Cortex of kidney (tissue), 1 donor: ENCODE measurements around the gene OFD1.

Experiments used
- DNase-seq: peaks from one replicate; lab custom pipeline; 2025; lab: John Stamatoyannopoulos, UW

OFD1 gene

DNA sequence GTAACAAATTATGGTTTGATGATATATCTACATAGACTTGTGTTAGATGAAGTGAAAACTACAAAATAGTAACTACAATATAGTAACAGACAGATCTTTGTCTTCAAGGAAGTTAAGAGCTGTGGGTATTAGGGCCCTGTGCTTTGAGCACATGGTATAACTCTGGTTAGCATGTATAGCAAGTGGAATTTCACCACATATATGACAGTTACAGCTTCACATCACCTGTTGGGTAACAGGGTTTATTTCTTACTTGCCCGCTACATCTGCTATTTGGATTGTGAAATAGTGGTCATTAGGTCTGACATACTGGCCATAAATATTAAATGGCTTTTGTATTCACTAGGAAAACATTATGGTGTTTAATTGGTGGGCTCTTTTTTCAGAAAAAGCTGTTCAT, 20.2 kb downstream of the OFD1 start:
- no peak for DNase-seq

DNA sequence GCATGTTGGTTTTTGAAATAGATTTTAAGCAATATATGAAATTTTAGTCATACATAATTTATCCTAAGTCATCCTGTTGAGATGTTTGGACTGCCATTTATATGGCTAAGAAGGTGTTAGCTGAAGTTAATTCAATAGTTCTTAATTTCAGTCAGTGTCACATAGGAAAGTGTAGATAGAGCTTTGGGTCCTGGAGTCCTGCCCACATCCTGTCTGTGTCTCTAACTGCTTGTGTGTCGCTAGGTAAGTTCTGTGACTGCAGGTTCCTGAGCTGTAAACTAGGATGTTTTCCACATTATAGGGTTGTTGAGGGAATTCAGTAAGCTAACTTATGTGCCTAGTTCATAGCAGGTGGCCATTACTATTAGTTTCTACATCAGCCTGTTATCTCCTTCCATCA, 20.7 kb downstream of the OFD1 start:
- DNase-seq, result no peak

DNA sequence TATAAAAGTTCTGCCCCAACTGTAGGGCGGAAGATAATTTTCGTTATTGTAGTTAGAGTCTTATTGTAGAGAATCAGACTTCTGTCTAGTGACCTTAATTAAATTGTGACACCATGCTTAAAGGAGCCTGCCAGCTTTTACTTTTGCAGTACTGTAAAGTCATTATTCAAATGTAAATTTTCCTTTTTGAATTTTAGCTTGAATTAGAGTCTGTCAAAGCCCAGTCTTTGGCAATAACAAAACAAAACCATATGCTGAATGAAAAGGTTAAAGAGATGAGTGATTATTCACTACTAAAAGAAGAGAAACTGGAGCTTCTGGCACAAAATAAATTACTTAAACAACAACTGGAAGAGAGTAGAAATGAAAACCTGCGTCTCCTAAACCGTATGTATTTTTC, 21.8 kb downstream of the OFD1 start:
- no peak for DNase-seq

DNA sequence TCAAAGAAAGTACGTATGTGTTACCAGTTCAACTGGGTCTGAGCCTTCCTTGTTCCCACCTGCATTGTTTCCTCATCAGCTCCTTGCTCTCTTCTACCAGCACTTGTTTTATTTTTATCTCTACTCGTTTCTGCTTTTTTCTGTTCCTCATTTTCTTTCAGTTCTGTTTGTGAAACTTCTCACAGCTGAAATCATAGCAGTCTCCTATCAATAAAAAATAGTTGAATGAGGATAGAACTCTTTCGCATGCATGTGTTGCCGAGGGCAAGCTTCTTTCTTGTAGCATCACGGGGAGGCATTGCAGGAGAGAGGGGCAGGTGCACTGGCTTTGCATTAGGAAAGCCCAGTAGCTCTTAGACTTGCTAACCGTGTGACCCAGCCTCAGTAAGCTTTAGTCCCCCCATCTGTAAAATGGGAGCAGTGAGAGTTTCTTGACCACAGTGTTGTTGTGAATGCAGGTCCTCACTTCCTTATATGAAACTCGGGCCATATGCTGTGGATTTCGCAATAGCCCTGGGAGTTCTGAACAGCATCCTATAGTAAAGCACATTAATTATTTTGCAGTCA, 24.7 kb downstream of the OFD1 start:
- no peak for DNase-seq

DNA sequence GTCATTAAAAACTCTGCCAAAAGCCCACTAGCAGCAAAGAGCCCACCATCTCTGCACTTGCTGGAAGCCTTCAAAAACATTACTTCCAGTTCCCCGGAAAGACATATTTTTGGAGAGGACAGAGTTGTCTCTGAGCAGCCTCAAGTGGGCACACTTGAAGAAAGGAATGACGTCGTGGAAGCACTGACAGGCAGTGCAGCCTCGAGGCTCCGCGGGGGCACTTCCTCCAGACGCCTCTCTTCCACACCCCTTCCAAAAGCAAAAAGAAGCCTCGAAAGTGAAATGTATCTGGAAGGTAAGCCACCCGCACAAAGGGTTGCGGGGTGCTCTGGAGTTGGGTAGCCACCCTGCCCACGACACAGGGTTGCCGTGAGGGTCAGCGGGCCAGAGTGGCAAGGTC, 25.9 kb downstream of the OFD1 start:
- DNase-seq, result no peak

DNA sequence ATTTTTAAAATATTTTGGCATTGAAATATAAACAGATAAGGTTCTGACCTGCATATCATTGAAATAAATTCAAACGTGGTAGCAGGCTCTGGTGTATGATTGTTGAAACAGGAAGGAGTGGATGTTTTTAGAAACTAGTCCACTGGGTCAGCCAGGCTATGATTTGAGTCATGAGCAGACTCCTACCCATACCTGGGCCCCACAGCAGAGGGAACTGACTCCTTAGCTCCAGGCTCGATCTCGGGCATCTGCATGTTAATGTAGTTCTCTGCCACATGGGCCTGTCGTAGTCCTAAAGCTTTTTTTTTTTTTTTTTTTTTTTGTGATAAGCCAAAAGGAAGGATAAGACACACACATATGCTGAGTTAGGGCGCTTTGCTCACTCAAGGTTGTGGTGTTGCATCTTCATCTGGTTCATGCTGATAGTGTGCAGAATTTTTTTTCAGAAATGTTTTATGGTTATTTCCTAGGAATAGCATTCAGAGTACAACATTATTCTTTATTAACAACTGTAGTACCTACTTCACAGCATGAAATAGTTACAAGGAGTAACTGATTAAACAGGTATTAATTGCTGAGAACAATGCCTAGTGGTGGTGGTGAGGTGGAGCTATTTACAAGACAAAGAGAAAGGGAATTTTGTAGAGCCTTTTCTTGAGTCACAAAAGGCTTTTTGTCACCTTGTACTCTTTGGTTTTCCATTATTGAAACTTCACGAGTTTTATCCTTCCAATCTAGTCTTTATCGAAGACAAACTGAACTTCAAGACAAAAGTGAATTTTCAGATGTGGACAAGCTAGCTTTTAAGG, 27.3 kb downstream of the OFD1 start:
- no peak for DNase-seq

DNA sequence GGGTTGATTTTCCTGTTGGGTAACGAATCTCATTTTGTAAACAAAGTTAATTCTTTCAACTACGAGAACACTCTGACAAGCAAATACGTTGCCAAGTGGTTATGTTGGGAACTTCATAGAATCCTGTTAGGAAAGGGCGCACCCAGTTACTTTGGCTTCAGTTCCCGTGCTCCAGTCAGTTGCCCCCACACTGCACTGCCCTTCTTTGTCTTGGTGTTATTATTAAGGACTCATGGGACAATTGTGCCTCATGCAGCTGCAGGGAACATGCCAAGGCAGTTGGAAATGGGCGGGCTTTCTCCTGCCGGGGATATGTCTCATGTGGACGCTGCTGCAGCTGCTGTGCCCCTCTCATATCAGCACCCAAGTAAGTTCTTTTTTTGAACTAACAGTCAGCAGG, 28.9 kb downstream of the OFD1 start:
- DNase-seq, result no peak

DNA sequence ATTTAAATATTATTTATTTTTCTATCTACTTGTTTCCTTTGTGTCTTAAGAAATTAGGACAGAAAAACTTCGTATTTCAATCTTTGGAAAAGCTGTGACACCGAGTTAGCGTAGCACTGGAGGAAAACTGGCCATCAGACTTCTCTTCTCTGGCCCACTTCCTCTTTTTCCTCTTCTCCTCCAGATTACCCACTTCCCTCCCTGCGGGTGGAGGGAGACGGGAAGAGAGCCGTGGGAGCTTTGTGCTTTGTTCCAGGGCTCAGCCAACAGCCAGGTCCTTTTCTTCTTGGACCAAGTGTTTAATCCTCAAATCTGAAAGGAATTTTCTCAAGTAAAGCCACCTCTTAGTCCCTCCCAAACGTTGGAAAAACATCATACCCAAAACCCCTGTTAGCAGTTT, 29.7 kb downstream of the OFD1 start:
- DNase-seq, result no peak

DNA sequence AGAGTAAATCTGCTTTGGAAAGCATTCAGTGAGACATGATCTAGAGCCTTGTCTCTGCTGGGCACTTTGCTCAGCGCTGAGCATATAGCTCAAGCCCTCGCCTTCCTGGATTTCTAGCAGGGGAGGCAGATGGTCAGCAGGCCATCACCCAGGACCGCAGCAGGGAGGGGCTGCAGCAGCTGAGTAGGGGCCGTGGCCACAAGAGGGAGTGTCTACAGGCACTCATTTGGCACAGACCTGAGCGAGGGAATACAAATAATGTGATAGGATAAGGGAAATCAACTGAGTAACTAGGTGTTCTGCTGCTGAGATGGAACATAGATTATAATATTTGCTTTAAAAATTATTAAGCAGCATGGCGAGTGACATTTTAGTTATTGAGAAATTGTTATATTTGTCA, 30.2 kb downstream of the OFD1 start:
- no peak for DNase-seq

DNA sequence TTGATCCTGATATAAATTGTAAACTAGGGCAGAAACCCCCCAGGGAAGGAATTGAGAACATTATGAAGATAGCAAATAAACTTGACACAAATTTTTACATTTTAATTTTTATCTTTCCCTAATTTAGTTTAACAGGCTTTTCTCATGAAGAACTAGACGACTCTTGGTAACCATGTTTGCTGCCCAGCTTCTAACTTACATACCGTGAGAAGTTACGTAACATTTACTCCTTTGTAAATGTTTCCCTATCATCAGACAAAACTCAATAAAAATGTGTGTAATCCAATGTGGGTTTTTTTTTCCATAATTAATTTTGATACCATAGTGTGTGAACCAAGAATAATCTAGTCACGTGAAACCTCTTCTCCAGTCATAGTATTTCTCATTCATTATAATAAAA, 34.4 kb downstream of the OFD1 start:
- DNase-seq, result no peak

DNA sequence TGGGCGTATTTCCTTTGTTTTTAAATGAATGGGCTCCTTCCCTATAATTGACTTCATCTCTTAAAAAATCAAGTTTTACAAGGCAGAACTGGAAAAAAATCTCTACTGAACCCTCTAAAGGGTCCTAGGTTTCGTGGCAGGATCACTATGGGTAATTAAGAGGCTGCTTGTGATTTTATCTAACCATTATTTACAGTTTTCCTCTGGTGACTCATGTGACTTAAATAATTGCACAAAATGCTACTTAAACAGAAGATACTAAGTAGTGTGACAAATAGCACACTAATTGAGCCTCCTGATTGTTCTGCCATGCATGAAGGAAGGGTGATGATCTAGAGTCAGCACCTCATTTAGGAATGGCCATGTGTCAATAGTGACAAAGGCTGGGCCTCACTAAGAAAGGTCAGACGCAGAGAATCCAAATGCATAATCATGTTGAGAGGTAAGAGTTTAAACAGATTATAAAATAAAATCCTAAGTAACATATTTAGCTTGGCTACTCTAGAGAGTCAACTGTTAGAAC, 35.5 kb downstream of the OFD1 start:
- no peak for DNase-seq

DNA sequence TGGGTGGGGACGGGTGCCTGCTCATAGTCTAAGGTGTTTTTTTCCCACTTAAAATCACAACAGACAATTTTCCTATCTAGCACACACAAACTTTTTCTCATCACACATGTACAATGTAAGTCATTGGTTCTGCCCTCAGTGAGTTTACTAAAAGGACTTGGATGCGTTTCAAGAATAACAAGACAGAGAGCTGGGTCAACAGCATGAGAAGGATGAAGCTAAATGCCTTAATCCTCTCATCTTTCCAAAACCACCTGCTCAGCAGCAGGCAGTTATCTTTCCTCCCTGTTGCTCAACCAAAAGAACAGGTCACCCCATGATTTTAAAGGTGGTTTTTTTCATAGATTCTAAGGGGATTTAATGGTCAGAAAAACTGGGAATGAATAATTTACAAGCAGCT, 40.1 kb downstream of the OFD1 start:
- DNase-seq, result no peak

DNA sequence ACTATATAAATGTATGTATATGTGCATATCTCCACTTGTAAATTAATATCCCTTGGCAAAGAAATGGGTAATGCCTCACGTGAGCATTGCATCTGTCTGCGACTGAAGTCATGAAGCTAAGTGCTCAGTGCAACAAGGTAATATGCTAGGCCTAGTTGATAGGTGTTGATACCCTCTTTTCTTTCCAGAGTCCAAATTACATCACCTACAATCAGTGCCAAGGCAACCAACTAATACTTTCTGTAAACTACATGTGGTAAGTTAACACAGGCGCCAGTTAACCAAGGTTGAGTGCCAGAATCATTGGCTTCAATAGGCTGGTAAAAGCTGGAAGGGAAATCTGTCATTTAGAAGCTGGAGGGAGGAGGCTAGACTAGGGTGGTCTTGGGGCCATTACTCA, 41.3 kb downstream of the OFD1 start:
- DNase-seq, result no peak

DNA sequence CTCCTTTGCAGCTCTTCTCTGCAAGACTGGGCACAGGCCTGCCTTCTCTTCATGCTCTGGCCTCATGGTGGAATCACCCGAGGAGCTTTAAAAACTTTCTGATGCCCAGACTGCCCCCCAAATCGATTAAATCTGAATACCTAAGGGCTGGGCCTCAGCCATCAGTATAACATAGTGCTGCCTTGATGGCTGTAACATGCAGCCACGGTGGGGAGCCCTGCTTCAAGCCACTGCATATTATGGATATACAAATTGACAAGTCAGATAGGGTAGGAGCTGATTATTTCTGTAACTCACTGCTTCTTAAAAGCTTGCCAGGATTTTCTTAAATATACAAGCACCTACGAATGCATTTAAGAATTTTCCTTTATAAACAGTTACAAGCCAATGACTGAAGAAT, 41.8 kb downstream of the OFD1 start:
- no peak for DNase-seq

DNA sequence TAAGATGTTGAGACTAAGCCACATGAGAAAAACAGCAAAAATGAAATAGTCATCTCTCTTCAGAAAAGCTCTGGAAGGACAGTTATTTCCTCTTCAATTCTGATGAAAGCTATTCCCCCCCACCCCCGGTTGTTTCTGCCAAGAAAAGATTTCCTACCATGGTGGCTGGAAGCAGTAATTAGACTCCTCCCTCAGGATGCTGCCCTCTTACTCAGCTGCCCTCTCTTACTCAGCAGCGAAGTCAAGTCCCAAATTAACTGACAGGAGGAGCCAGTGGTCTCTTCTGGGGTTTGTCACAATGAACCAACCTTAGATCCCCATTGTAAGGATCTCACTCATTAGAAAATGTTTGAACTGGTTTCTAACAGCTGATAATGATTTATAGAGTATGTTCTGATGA, 44.4 kb downstream of the OFD1 start:
- no peak for DNase-seq

DNA sequence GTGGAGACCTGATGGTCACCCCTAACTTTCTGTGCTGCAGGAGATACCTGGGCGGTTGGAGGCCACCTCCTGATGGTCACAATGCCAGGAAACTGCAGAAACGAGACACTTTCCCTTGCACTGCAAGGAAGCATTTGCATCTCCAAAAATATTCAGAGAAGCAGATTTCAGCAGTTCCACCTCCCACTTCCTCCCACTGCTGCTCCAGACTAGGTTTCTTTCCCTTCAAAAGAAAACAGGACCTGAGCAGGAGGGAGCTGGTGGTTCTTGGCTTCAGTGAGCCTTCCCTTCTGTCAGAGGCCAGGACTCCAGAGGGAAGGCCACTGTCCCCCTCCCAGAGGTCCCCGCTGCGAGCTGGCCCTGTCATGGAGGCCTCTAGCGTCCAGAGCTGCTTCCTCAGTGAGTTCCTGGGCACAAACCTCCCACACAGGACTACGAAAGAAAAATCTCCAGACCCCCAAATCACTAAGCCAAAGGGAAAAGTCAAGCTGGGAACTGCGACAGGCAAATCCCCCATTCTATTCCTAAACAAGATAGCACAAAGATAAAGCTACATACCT, 46.4 kb downstream of the OFD1 start:
- no peak for DNase-seq

DNA sequence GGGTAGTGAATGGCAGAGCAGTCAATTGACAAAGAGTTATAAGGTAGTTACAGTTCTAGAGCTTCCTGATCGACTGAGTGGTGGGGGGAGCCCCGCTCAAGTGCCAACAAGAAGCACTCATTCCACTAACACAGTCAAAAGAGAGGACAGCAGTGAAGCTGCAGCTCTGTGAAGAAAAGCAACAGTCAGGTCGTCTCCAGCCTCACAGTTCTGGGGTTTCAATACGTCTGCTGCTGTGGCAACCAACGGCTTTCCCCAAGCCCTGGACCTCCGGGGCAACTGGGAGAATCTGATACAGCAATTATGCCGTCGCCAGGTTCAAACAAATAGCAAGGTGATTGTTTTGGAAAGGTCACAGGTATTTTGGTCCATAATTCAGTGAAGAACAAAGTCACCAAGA, 51.5 kb downstream of the OFD1 start:
- no peak for DNase-seq

DNA sequence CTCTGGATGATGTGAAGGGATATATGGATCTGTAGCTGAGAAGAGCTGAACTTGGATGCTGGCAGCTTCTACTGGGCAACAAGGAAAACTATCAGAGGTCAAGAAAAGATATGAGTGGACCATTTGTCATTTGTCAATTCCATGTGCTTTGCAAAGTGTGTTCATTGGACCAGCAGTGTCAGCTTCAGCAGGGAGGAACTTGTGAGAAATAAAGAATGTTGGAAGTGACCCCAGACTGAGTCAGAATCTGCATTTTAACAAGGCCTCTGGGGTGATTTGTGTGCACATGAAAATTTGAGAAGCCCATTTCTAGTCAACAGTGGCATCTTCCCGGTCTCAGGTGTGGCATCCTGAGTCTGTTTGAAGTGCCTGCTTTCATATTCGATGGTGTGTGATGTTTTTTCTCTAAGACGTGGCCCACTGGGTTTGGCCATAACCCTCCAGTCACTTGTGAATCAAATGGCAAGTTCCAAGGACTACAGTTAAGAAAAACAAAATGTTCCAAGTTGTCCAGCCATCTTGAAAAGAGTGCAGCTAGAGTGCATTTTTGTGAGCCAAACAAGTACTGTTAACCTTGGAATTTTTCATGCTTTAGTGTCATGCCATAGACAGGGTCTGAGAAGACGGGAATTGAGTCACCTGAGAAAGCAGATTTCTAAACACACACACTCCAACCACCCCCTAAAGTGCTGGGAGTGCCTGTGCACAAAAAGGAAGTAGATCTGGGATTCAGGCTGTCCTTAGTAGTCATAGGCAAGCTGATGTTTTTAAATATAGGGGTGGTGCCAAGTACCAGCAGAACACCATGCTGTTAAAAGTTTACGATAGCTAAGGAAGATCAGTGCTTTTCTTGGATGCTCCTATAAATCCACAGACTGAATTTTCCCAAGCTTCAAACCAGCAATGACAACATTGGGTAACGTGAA, 55.9 kb downstream of the OFD1 start:
- no peak for DNase-seq

DNA sequence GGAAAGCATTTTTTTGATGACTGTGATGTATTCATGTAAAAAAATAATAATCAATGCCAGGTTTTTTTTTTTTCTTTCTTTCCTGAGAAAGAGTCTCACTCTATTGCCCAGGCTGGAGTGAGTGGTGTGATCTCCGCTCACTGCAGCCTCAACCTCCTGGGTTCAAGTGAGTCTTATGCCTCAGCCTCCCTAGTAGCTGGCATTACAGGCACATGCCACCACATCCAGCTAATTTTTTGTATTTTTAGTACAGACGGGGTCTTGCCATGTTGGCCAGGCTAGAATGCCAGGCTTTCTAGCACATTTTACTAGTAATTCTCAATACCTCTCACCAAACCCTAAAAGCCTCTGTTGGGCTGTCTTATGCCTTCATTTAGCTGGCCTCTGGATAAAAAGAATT, 56.6 kb downstream of the OFD1 start:
- DNase-seq, result no peak

DNA sequence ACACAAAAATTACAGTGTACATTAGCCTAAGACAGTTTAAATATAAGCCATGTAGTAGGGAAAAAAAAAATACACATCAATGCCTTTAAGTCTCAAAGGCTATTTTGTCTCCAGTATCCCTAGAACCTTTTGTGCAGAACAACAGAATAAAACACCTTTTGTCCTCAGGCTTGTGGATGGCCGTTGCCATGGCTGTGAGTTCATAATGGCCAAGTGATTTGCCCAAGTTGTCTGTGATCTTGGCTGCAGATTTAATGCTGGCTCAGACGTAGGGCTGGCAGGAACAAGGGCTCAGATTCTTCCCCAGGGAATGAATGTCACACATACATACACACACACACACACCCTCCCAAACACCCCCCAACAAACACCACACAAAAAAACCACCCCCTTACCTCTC, 57.0 kb downstream of the OFD1 start:
- DNase-seq, result no peak

DNA sequence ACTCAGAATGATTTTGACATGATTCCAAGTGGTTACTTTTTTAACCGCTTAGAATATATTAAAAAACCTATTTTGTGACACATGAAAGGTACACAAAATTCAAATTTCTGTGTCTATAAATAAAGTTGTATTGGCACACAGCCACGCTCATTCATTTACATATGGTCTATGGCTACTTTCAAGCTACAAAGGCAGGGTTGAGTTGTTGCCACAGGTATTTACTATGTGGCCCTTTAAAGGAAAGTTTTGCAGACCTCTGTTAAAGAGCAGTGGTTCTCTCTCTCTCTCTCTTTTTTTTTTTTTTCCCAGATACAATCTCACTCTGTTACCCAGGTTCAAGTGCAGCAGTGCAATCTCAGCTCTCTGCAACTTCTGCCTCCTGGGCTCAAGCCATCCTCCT, 59.3 kb downstream of the OFD1 start:
- DNase-seq, result no peak

DNA sequence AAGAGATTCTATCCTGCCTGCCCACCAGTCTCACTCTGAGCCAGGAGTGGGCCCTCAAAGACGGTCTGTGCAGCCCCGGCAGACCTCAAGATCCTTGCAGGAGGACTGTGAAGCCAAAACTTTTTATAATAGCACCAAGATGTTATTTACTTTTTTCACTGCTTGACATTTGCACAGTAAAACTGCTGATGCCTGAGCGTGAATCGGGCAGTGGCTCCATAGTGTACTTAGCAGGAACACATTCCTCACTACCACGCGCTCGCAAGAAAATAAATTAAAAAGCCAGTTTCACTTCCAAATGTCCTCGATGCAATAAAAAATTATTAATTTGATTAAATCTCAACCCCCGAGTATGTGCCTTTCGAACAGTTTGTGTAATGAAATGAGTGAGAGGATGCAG, 59.9 kb downstream of the OFD1 start:
- no peak for DNase-seq

DNA sequence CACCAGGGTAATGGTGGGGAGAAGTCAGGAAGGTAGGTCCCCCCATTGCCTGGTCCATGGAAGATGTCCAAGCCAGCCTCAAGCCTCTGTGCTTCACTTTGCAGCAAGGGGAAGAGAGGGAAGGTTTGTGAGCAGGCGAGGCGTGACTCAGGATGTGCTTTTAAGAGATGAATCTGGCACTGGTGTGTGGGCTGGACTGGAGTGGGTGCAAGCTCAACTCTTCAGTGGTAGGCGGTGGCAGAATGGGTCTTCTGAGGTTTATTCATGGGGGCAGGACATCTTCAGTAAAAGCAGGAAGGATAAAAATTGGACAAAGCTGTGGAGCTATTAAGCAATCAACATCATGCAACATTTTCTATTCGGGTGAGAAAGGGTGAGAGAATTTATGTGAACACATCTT, 63.0 kb downstream of the OFD1 start:
- no peak for DNase-seq
